Stomach (tissue), 4 donors: ENCODE results near the gene PPP2R5C.

Source experiments
- CTCF ChIP-seq, 7 experiments: fragments of 450-650 bp in 4 of 7; fragments of 200-600 bp in 3 of 7; sonication (generic) in 3 of 7; IDR thresholded peaks; one replicate each; pipeline ENCODE4 v1.5.1; 2016 to 2019; ENCODE audit warnings: antibody characterized with exemption in 7 of 7, control low read depth in 2 of 7, mild to moderate bottlenecking in 1 of 7
- POLR2A ChIP-seq, 4 donors: fragments of 450-650 bp; IDR thresholded peaks; one replicate each; pipeline ENCODE4 v1.6.1; 2016; ENCODE audit warnings: antibody characterized with exemption in 4 of 4, control low read depth in 2 of 4, mild to moderate bottlenecking in 1 of 4, moderate library complexity in 1 of 4
- POLR2AphosphoS5 ChIP-seq, 3 donors: sonication (generic); formaldehyde crosslinking; IDR thresholded peaks; one replicate each; pipeline ENCODE4 v1.6.1; 2016; ENCODE audit warnings: antibody characterized with exemption in 3 of 3

- TF ChIP-seq POLR2AphosphoS5 (IDR thresholded peaks at IDR 0.05) (no peak), CTCF (IDR thresholded peaks at IDR 0.05) (no peak), POLR2A (IDR thresholded peaks at IDR 0.05) (no peak)
Observed at GRCh38 chr14:101966742-101967141, 205.2 kb downstream of the PPP2R5C start.
